K562 (cell line): Measurements from ENCODE around the gene RTF1. TPM values are rescaled to one million over a fixed set of nuclear protein-coding genes. Genes with fewer than 3 reads are reported as not detected.

Experiments
- COPS2 ChIP-seq: fragments of 450-650 bp; conservative IDR thresholded peaks from 2 replicates; pipeline ENCODE4 v1.6.1; 2016; ENCODE audit warnings: mild to moderate bottlenecking, moderate library complexity
- FOXK1 ChIP-seq: sonication (generic); formaldehyde crosslinking; IDR thresholded peaks from 2 replicates; pipeline ENCODE4 v1.8.0; 2022; ENCODE audit warnings: missing genetic modification reagents, mild to moderate bottlenecking, borderline replicate concordance
- FOXM1 ChIP-seq, 2 experiments: fragments of 450-650 bp in 1 of 2; sonication (generic) in 1 of 2; formaldehyde crosslinking in 1 of 2; IDR thresholded peaks; 2 replicates each; pipeline versions ENCODE4 v1.6.1 to v1.9.0; 2017 to 2022; ENCODE audit warnings: low read depth in 2 of 2, mild to moderate bottlenecking in 2 of 2, missing genetic modification reagents in 1 of 2, moderate library complexity in 1 of 2
- MAFG ChIP-seq: fragments of 450-650 bp; conservative IDR thresholded peaks from 2 replicates; pipeline ENCODE4 v1.6.1; 2016; ENCODE audit warnings: missing genetic modification characterization, missing compliant biosample characterization
- MAZ ChIP-seq, 2 experiments: fragments of 450-650 bp in 1 of 2; sonication (generic) in 1 of 2; formaldehyde crosslinking; IDR thresholded peaks in 1 of 2; conservative IDR thresholded peaks in 1 of 2; 2 replicates each; pipeline versions ENCODE4 v1.4.0 to v1.5.0; 2020; ENCODE audit warnings: mild to moderate bottlenecking in 1 of 2, missing genetic modification reagents in 1 of 2
- NCOA6 ChIP-seq: fragments of 450-650 bp; IDR thresholded peaks from 2 replicates; pipeline ENCODE4 v1.6.1; 2017; ENCODE audit warnings: mild to moderate bottlenecking
- RBFOX2 ChIP-seq: fragments of 200-400 bp; formaldehyde crosslinking; IDR thresholded peaks from 2 replicates; pipeline ENCODE4 v1.6.1; 2017; ENCODE audit warnings: low read depth, mild to moderate bottlenecking, low read length, moderate library complexity
- WHSC1 ChIP-seq: IDR thresholded peaks from one replicate; pipeline ENCODE4 v1.6.1; 2012; ENCODE audit warnings: low read length, control low read depth, inconsistent platforms
- YBX1 ChIP-seq: fragments of 450-650 bp; IDR thresholded peaks from 2 replicates; pipeline ENCODE4 v1.7.1; 2016; ENCODE audit warnings: mild to moderate bottlenecking
- ZNF668 ChIP-seq: fragments of 250-450 bp; sonication (Bioruptor Pico); IDR thresholded peaks from 2 replicates; pipeline ENCODE4 v1.8.0; 2022; ENCODE audit warnings: mild to moderate bottlenecking, inconsistent platforms
- polyA plus RNA-seq, 8 experiments: library from polyadenylated mRNA; depleted of rRNA in 4 of 8; stranded (reverse) in 5 of 8; unstranded in 3 of 8; fragments of >200 nt; fragmentation: Nextera tagmentation in 2 of 8; fragmentation: Illumina TruSeq in 1 of 8; extraction: Ambion mirVana in 2 of 8; extraction: Trizol in 1 of 8; gene quantifications; 2 replicates each; pipeline versions ENCODE4 v1.2.1 to v1.2.3, GENCODE V29; 2011 to 2014; ENCODE audit warnings: inconsistent platforms in 1 of 8, missing spikeins in 1 of 8
- total RNA-seq, 7 experiments: library from RNA; depleted of rRNA in 6 of 7; stranded (reverse); fragments of >200 nt in 6 of 7; fragmentation: Illumina TruSeq in 2 of 7; extraction: Trizol in 2 of 7; gene quantifications; 2 replicates each; pipeline versions ENCODE4 v1.2.1 to v1.2.3, GENCODE V29; 2011 to 2021; ENCODE audit warnings: low replicate concordance in 1 of 7
- TF ChIP-seq, protein P1 (sequence below): fragments of 450-650 bp; formaldehyde crosslinking; IDR thresholded peaks from 2 replicates; pipeline ENCODE4 v1.4.0; 2020; ENCODE audit warnings: mild to moderate bottlenecking, moderate library complexity
- TF ChIP-seq, protein P2 (sequence below): fragments of 450-650 bp; formaldehyde crosslinking; IDR thresholded peaks from 2 replicates; pipeline ENCODE4 v1.4.0; 2020; ENCODE audit warnings: mild to moderate bottlenecking, mixed read lengths
- TF ChIP-seq, protein P3 (sequence below): sonication (generic); formaldehyde crosslinking; IDR thresholded peaks from 2 replicates; pipeline ENCODE4 v1.8.1; 2023; ENCODE audit warnings: mild to moderate bottlenecking, missing genetic modification reagents
- TF ChIP-seq, protein P4 (sequence below), 3 experiments: IDR thresholded peaks in 2 of 3; conservative IDR thresholded peaks in 1 of 3; 2 replicates each; pipeline ENCODE4 v1.5.1; 2011 to 2012; ENCODE audit warnings: low read length in 3 of 3, mild to moderate bottlenecking in 3 of 3, control low read depth in 2 of 3, improper control_type of control experiment in 1 of 3, inconsistent platforms in 1 of 3, low read depth in 1 of 3, mixed read lengths in 1 of 3, moderate library complexity in 1 of 3; ENCODE audit not compliant: insufficient read depth in 2 of 3
- TF ChIP-seq, protein P5 (sequence below), 2 experiments: fragments of 200-800 bp in 1 of 2; sonication (Bioruptor generic) in 1 of 2; sonication (generic) in 1 of 2; formaldehyde crosslinking in 1 of 2; IDR thresholded peaks in 1 of 2; conservative IDR thresholded peaks in 1 of 2; 2 replicates each; pipeline versions ENCODE4 v1.5.0 to v1.6.1; 2016 to 2020; ENCODE audit warnings: missing compliant biosample characterization in 1 of 2, missing genetic modification characterization in 1 of 2, missing genetic modification reagents in 1 of 2
- TF ChIP-seq, protein P6 (sequence below), 2 experiments: fragments of 450-650 bp in 1 of 2; sonication (generic) in 1 of 2; formaldehyde crosslinking; conservative IDR thresholded peaks; 2 replicates each; pipeline versions ENCODE4 v1.4.0 to v1.8.1; 2020 to 2022; ENCODE audit warnings: mild to moderate bottlenecking in 1 of 2, missing genetic modification reagents in 1 of 2

Gene RTF1
- total and polyA plus RNA-seq, 9 of the 15 experiments (the other 6 are each of a cell fraction or from before 2014, with no cell fraction given), result 7.6 to 69.5 (median 31.5) TPM

DNA sequence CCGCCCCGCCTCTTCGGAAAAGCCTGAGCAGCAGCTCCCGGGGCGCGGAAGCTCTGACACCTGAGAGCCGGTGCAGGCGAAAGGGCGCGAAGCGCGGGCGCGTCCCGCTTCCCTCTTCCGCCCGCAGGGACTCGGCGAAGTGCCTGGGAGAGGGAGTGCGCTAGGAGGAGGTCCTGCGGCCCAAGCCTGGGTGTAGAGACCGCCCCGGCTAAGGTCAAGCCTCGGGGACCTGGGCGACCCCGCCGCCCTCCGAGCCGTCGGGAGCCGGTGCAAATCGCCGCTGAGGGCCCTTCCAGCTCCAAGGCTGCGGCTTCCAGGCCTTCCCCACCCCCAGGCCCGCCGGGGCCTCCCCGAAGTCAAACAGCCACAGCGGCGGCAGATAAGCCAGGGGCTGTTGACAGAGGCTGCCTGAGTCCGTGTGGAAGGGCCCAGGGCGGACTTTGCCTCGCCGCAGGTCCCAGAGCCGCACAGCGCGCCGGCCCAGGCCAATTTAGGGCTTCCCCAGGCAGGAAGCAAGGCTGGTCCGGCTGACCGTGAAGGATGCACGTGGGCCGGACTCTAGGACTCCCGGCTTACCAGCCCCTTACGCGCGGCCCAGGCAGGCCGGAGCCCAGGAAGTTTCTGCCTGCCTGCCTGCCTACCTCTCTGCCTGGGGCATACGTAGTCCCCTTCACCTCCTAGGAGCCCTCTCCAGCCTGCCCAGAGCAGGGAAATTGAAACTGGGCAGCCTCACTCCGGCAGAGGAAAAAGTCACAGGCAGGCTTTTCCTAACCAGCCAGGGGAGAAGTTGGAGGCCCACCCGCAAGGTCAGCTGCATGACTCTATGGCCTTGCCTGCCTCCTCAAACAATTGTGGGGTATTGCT is 79.1 kb downstream of the RTF1 start (continued):
- TF ChIP-seq, protein P1, sequence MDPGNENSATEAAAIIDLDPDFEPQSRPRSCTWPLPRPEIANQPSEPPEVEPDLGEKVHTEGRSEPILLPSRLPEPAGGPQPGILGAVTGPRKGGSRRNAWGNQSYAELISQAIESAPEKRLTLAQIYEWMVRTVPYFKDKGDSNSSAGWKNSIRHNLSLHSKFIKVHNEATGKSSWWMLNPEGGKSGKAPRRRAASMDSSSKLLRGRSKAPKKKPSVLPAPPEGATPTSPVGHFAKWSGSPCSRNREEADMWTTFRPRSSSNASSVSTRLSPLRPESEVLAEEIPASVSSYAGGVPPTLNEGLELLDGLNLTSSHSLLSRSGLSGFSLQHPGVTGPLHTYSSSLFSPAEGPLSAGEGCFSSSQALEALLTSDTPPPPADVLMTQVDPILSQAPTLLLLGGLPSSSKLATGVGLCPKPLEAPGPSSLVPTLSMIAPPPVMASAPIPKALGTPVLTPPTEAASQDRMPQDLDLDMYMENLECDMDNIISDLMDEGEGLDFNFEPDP (CRISPR knock-in tag), result no peak
- TF ChIP-seq YBX1, result no peak
- TF ChIP-seq, protein P2, sequence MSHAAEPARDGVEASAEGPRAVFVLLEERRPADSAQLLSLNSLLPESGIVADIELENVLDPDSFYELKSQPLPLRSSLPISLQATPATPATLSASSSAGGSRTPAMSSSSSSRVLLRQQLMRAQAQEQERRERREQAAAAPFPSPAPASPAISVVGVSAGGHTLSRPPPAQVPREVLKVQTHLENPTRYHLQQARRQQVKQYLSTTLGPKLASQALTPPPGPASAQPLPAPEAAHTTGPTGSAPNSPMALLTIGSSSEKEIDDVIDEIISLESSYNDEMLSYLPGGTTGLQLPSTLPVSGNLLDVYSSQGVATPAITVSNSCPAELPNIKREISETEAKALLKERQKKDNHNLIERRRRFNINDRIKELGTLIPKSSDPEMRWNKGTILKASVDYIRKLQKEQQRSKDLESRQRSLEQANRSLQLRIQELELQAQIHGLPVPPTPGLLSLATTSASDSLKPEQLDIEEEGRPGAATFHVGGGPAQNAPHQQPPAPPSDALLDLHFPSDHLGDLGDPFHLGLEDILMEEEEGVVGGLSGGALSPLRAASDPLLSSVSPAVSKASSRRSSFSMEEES (CRISPR knock-in tag), result no peak
- TF ChIP-seq RBFOX2, result peak; percentile 86
- no peak for TF ChIP-seq WHSC1
- TF ChIP-seq, protein P3, sequence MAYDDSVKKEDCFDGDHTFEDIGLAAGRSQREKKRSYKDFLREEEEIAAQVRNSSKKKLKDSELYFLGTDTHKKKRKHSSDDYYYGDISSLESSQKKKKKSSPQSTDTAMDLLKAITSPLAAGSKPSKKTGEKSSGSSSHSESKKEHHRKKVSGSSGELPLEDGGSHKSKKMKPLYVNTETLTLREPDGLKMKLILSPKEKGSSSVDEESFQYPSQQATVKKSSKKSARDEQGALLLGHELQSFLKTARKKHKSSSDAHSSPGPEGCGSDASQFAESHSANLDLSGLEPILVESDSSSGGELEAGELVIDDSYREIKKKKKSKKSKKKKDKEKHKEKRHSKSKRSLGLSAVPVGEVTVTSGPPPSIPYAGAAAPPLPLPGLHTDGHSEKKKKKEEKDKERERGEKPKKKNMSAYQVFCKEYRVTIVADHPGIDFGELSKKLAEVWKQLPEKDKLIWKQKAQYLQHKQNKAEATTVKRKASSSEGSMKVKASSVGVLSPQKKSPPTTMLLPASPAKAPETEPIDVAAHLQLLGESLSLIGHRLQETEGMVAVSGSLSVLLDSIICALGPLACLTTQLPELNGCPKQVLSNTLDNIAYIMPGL (CRISPR knock-in tag), result no peak
- TF ChIP-seq MAFG (tag), result no peak
- TF ChIP-seq ZNF668 (CRISPR knock-in tag), result no peak
- TF ChIP-seq COPS2, result no peak
- TF ChIP-seq, protein P4, sequence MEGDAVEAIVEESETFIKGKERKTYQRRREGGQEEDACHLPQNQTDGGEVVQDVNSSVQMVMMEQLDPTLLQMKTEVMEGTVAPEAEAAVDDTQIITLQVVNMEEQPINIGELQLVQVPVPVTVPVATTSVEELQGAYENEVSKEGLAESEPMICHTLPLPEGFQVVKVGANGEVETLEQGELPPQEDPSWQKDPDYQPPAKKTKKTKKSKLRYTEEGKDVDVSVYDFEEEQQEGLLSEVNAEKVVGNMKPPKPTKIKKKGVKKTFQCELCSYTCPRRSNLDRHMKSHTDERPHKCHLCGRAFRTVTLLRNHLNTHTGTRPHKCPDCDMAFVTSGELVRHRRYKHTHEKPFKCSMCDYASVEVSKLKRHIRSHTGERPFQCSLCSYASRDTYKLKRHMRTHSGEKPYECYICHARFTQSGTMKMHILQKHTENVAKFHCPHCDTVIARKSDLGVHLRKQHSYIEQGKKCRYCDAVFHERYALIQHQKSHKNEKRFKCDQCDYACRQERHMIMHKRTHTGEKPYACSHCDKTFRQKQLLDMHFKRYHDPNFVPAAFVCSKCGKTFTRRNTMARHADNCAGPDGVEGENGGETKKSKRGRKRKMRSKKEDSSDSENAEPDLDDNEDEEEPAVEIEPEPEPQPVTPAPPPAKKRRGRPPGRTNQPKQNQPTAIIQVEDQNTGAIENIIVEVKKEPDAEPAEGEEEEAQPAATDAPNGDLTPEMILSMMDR (IDR thresholded peaks at IDR 0.05 in 2 of 3, conservative IDR thresholded peaks at IDR 0.05 in 1 of 3; ENCODE audit: insufficient read depth in 2 of 3, low read depth in 1 of 3, low read length in 3 of 3), result no peak
- TF ChIP-seq MAZ (CRISPR knock-in tag; conservative IDR thresholded peaks at IDR 0.05 in 1 of 2, IDR thresholded peaks at IDR 0.05 in 1 of 2), result peak; percentile 29 to 78; a peak in 2 of 4 replicates
- TF ChIP-seq, protein P5, sequence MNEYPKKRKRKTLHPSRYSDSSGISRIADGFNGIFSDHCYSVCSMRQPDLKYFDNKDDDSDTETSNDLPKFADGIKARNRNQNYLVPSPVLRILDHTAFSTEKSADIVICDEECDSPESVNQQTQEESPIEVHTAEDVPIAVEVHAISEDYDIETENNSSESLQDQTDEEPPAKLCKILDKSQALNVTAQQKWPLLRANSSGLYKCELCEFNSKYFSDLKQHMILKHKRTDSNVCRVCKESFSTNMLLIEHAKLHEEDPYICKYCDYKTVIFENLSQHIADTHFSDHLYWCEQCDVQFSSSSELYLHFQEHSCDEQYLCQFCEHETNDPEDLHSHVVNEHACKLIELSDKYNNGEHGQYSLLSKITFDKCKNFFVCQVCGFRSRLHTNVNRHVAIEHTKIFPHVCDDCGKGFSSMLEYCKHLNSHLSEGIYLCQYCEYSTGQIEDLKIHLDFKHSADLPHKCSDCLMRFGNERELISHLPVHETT (CRISPR knock-in tag; conservative IDR thresholded peaks at IDR 0.05 in 1 of 2, IDR thresholded peaks at IDR 0.05 in 1 of 2), result peak in 1 of 2 experiments; percentile 70; a peak in 2 of 4 replicates
- no peak; the same call in 1 of the 2 replicates for TF ChIP-seq FOXK1
- TF ChIP-seq FOXM1 (IDR thresholded peaks at IDR 0.05; ENCODE audit: low read depth), result no peak
- peak; percentile 74 for TF ChIP-seq FOXM1 (CRISPR knock-in tag; IDR thresholded peaks at IDR 0.05; ENCODE audit: low read depth)
- TF ChIP-seq, protein P6, sequence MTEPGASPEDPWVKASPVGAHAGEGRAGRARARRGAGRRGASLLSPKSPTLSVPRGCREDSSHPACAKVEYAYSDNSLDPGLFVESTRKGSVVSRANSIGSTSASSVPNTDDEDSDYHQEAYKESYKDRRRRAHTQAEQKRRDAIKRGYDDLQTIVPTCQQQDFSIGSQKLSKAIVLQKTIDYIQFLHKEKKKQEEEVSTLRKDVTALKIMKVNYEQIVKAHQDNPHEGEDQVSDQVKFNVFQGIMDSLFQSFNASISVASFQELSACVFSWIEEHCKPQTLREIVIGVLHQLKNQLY (CRISPR knock-in tag; conservative IDR thresholded peaks at IDR 0.05), result no peak
- peak; percentile 83 for TF ChIP-seq NCOA6
